Stimulated activated CD8-positive, alpha-beta memory T cell treated with anti-CD3 and anti-CD28 coated beads, Interleukin-4, amount 100 ng/mL, for 4 hours (primary cell): ENCODE results near the gene HMX3.
A peak's percentile ranks its signal among the peaks of the same experiment; 100 is the strongest.

ENCODE experiments used
- DNase-seq, 2 donors: peaks; one replicate each; pipeline ENCODE4 v3.0.0-alpha.2; 2020; ENCODE audit warnings: low read depth in 2 of 2, low spot score in 1 of 2

HMX3 gene

DNA sequence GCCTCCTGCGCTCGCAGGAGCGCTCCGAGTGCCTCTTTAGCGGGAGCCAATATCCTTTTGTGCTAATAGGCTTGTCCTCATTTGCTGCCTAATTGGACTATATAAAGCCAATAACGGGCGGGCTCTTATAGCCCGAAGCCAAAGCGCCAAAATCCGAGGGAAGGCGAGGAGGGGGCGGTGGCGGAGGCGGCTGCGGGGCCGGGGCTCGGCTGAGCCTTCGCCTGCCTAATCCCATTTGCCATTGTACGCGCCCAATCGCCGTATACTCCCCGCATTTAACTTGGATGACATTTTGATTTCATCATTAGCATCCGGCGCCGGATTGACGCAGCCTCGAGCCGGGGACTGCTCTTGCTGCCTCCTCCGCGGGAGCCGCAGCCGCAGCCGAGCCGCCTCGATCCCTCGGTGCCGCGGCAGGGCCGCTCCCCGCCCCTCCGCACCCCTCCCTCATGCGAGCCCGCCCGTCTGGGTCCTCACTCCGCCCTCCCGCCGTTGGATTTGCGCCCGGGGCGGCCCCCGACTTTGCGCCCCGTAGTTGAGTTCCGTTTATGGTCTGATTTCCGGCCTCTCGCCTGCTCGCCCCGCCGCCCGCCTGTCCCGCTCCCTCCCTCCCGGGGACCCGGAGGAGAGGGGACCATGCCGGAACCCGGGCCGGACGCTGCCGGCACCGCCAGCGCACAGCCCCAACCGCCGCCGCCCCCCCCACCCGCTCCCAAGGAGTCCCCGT is at the start of gene HMX3:
TSS of gene HMX3 (plus strand) at position 556 of the 727 bp plus-strand sequence. CDS start at position 637, 81 bp downstream.
- no peak for DNase-seq

DNA sequence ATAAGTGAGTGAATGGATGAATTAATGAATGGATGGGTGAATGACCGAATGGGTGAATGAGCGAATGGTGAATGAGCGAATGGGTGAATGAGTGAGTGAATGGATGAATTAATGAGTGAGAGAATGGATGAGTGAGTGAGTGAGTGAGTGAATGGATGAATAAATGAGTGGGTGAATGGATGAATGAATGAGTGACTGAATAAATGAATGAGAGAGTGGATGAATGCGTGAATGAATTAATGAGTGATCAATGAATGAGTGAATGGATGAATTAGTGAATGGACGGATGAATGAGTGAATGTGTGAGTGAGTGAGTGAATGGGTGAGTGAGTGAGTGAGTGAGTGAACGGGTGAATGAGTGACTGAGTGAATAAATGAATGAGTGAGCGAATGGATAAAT is 49.5 kb upstream of the HMX3 start:
- no peak for DNase-seq

DNA sequence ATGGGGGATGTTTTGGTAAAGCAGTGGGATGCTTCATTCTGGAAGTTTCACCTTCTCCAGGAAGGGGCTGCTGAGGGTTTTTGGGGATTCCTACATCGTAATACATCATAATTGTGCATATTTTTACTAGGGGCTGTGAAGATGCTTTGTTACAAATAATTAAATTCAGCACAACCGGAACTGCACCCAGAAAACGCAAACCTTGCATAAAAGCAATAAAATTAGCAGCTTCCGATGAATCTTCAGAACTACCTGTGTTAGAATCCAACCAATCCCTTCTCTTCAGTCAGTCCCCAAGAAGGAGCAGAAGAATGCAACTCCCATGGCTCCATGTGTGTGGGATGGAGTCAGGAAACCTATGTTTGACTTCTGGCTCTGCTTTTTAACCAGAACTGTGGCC is 48.4 kb upstream of the HMX3 start:
- DNase-seq: no peak

DNA sequence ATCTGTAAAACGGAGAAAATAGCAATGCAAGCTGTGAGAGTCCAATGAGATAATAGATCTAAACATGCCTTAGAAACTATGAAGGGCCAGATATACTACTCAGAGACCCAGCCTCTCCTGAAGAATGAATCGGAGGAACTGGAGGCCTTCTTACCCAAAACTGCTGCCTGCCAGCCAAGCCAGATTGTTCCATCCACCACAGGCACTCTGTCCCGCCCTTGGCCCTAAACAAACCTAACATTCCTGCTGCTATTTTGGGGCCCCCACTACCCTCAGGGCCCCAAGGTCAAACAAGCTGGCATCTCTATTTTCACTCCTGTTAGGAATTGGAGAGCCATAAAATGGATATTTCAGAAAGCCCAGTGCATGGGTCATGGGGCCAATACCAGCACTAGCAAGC is 48.0 kb upstream of the HMX3 start:
- no peak for DNase-seq

DNA sequence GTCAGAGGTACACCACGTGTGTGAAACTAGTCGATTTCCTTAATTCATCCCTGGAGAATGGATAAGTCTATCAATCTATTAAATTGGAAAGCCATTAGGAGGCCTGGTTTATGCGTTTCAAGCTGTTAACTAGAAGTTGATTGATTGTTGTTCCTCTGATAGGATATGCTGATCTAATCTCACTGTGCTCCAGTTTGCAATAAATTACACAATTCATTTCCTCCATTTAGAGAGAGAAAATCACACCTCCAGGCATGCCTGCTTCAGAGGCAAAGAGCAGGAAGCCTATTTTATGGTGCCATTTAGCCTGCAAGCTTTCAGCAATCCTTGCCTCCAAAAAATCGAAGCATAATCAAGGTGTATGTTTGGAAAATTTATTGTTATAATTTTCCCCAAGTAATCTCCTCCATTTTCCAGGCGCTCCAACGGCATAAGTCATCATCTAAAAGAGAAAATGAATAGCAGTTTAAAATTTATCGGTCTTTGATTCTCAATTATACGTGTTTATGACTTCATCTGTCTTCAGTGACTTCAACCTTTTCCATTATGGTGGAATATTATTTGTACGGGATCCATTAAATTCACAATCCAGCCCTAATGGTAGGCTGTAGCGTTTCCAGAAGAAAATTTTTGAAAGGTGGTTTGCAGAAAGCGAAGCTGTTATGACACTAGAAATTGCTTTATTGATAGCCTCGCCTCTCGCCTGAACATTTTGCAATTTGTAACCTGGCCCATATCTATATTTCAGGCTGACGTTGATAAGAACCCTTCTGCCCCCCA is 42.9 kb upstream of the HMX3 start:
- DNase-seq: no peak

DNA sequence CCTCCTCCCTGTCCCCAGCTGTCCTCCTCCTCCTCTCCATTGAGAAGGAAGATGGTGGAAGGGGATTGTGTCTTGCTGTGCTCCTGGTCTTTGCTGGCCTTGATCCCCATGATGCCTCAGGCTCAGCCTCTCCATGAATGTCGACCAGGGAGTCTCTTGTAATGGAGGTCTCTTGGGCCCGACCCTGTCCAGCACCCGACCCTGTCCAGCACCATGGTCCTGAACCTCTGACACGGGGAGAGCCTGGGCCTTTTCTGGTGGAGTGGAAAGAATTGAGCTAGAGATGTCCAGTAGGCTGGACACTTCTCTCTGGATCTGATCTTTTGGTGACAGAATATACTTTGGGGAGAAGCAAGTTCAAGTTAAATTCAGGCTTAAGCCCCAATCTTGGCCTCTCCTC is 42.3 kb upstream of the HMX3 start:
- no peak for DNase-seq

DNA sequence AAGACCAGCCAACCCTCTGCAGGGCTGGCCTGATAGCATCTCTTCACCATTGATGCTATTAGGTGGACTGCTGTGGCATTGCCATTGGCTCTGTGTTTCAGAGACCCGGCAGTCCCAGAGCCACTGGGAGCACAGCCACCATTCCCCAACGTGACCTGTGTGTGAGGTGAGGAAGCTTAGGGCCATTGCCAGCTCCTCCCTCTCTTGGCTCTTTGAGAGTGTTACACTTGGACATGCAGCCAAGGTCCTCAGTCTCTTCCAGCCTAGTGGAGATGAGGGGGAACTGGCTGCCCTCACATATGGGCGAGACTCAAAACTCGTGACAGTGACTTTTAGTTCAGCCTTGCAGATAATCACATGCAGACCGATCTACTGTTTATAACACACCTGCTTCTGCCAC is 39.3 kb upstream of the HMX3 start:
- DNase-seq: no peak

DNA sequence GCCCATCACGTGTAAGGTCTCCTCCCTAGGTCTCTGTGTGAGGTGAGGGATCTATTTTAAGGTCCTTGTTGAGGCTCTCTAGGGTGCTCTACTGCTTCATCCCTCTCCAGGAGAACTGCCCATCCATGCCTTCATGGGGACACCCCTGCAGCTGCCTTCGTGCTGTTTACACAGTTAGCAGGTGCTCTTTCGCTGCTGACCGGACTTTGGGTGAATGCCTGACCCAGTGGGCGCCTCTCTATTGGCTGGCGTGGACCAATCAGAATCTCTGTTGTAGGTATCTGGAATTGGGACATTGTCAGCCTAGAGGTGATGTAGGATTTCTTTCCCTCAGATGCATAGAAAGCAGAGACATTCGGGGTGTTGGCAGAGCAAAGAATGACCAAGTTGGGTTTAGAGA is 38.7 kb upstream of the HMX3 start:
- DNase-seq: no peak

DNA sequence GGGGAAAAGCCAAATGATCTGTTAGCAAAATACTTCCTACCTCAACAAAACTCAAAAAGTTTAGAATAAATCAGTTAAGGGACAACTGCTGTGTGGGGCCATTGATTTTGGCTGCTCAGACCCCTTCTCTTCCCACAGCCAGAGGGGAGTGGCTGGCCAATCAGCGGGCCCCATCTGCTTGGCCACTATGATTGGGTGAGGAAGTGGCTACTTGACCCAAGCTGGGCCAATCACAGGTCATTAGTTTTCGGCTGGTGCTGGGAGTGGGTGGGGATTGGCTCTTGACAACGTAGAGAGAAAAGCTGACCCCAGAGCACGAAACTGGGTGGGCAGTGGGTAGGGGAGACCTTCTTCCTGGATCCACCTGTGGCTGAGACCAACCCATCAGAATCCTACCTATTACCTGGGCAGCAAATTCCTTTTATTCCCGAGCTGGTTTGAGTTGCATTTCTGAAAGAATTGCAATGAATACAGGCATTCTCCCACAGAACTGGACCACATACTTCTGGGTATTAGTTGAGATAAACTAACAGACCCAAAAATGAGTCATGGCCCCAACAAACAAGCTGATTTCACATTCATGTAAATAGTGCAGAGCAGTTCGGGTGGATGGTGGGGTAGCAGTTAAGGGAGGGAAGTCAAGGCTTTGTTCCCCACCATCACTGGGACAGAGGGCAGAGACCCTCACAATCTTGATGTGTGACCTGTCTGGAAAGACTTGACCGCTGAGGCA is 35.6 kb upstream of the HMX3 start:
- no peak for DNase-seq

DNA sequence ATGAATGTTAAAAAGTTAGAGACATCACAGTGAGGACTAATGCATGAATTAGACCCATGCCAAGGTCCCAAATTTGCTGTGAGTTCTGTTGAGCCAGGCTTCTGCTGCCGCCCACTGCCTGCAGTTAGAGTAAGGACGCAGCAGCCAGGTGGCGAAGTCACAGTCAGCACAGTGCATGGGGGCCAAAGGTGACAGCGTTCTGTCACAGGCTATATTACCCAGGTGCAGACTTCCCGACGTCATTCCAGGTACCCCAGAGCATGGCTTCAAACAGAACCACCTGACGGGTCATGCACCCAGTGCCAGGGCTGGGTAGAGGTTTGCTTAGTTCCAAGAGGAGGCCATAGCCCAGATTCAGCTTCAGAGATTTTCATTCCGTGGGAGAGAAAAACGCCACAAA is 33.9 kb upstream of the HMX3 start:
- DNase-seq: no peak

DNA sequence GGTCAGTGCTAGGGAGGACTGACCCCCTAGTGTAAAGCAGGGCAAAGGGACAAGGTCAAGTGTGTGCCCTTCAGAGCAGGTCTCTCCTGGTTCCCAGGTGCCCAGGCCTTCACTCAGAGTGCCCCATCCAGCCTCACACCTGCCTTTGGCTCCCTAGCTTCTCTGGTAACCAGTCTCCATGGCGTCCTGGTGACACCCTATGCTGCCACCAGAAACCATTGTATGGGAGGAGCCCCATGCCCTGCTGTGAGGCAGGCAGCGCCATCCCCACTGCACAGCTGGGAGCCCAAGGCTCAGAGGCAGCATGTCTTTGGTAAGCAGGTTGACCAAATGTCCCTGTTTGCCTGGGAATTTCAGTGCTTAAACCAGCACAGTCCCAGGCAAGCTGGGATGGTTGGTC is 33.1 kb upstream of the HMX3 start:
- no peak for DNase-seq

DNA sequence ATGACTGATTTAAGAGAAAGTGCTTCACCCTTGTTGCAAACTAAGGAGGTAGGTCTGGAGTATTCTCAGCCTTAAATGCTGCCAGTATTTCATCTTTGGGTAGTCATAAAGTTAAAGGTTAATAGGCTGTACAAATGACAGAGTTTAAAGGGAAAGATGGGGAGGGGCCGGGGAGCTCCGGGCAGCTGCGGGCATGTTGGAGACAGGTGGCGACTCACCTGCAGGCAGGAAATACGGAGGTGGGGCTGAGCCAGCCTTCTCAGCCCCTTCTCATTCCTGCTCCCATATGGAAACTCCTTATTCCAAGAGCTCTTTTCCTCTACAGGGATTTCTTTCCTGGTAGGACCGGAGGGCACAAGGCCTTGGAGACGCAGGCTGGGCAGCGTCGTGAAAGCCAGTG is 31.8 kb upstream of the HMX3 start:
- DNase-seq: no peak

DNA sequence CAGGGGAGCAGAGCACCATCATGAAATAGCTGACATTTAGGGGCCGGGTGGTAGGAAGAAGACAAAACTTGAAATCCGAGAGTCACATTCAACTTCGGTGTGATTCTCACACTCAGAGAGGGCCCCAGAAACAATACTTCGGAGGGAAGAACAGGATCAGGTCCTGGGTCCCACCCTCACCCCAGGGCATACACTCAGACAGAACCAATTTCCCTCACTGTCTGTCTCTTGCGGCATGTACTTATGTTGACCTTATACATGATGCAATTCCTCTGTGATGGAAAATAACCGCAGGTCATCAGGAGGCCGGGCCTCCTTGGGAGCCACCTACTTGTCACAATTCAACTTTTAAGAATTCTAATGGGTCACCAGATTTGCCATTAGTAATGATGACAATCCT is 26.3 kb upstream of the HMX3 start:
- no peak for DNase-seq

DNA sequence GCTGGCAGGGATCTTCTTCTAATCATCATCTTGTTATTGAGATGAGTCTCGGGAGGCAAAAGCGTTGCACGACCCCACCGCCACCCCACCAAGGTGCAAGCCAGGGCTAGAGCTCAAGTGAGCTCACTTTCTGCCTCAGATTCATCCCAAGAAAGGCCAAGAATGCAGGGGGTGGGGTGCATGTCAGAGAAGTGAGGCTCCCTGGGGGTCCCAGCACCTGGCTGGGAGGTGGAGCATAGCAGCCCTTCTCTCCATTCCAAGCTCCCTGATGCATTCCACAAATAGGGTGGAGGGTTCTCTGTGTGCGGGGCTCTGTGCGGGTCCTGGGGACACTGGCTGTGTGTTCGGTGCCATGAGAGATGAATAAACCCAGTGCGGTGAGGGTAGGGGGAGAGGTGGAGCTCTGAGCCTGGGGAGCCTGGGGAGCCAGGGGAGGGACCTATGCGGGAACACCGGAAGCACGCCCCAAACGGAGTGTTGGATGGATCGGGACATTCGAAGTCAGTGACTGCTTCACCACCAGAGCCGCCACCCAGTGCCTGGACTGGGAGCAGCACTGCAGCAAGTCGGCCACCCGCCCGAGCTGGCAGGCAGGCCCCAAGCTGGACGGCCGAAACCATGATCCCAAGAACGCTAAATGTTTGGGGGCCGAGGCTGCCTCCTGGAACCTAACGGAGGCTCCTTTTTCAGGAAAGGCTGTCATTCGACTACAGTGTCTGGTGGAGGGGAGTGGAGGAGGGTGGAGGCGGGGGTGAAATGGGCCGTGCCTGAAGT is 17.9 kb upstream of the HMX3 start:
- DNase-seq: no peak

DNA sequence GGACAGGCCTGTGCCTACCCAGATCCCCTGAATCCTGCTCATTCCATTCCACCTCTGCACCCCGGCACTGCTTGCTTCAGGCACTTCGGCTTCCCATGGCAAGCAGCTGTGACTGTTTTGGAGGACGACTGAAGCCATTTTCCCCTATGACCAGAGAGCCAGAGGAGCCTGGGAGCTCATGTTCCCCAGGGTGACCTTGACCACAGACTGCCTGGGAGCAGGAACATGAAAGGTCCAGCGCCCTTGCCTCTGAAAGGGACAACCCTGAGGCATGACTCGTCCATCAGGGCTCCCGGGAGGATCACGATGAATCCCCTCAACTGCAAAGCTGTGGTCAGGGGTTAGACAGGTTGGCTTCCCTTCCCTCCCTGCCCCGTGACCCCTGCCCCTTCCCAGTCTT is 16.7 kb upstream of the HMX3 start:
- no peak for DNase-seq

DNA sequence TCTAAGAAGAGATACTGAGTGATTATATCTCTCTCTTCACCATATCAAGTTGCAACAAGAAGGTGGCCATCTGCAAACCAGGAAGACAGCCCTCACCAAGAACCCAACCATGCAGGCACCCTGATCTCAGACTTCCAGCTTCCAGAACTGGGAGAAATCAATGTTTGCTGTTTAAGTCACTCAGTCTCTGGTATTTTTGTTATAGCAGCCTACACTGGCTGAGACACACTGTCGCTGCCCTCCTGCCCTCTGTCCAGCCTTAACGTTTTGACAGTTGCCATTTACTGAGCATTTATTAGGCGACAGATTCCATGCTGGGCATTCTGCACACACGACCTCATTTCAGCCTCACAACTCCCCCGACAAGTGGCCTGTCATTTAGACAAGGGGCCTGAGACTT is 9.5 kb upstream of the HMX3 start:
- DNase-seq: no peak

DNA sequence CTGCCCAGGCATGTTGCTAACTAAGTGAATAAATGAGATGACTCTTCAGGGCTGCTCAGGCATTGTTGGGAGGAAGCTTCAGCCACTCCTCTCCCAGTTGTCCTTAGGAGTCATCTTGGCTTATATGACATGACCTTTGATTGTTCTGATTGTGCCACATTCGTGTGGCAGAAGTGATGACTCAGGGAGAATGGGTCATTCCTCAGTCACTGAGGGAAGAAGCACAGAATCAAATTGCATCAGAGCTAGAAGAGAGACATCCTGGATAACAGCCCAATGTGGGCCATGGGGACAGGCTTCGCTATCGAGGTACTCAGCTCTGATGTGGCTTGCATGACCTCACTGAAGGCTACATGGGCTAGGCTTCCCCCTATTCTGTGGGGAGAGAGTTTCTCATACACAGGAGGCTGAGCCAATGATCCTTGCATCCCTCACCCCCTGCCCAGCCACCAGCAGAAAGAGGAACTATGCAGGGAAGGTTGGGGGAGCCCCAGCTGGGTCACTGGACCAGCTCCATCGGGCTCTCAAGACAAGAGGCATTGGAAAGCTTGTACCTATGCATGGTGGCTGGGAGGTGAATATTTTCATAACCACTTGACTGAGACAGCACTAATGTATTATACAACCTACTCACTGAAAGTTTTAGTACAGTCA is 6.0 kb upstream of the HMX3 start:
- no peak for DNase-seq

DNA sequence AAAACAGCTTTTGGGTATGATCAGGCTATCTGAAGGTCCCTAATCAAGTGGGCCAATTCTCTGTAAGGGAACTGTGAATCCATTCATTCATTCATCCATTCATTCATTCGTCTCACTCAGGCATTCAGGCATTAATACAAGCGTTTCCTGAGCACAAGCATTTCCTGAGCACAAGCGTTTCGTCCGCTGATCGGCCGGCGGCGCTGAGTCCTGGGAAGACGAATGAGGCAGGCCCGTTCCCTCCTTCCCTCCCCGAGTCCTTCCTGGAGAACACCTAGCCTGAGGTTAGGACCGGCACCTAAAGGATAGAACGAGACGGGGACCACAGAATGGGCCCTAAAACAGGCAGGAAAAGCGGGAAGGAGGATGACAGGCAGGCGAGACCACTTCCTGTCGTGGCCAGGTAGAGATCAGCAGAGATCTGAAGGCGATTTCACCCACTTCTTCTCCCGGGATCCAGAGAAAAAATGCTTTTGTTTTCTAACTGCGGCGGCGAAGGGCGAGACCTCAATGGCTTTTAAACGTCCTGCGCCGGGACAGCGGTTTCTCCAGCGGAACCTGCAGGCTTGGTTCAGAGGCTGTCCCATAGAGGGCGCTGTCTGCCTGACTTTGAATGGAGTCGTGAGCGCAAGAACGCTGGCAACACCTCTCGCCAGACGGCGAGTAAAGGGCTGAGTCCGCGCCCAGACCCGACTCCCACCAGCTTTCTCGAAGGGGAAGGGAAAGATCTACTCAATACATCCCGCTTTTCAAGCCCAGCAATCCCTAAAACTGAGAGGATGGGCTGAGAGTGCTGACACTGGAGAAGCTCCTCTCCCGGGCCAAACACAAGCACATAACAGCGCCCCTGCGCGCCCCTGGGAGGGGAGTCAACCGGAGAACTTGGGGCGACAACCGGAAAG is 2.9 kb upstream of the HMX3 start:
- peak; percentile 66 to 84 for DNase-seq

DNA sequence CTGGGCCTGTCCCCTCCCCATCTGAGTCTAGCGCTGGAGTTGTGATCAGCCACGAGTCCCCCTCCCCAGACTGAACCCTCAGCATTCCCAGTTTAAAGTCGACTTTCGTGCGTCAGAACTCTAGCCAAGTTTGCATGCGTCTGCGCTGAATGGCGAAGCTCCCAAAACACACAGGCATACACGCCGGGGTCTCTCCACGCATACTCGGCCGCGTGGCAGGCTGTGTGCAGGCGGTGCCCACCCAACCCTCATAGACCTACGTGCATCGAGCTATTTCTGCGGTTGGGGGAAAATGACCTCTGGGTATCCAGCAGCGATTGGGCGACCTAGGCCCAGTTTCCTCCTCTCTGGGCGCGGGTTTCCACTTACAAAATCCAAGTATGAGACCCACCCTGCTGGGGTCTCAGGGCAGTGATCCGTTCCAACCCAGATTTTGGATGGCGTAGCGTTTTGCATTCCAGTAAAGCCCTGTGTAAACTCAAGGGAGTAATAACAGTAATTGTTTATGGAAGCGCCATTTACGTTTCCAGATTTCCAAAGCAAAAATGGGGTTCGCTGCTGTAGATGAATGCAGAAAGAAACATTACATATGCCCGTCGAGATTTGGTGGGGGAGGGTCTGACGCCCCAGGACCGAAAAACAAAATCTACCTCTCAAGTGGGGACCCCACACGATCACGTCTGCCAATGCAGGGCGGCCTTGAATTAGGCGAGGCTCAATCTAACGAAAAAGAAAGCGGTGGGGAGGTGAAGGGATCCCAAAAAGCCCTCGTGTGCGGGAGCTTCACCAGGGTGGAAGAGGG is 2.0 kb upstream of the HMX3 start:
- DNase-seq: no peak
